PC-3 (cell line): ENCODE measurements around the gene ACSS2. TPM values are rescaled to one million over a fixed set of nuclear protein-coding genes. Genes with fewer than 3 reads are reported as not detected.

Source experiments
- ATAC-seq: fragments of 200-7000 bp; cut with Tn5 transposase; 2 replicates; pipeline ENCODE4 v1.9.1; 2020; ENCODE audit warnings: mild to moderate bottlenecking, moderate library complexity
- BruUV-seq: library from RNA; stranded (reverse); fragments of 400-500 nt; replicated peaks from 2 replicates; lab custom pipeline; 2021; lab: Mats Ljungman, UMichigan
- CTCF ChIA-PET: fragments of 300-600 bp; sonication (Branson Sonifier 250); formaldehyde crosslinking; loops from one replicate; lab custom pipeline; 2022; ENCODE audit warnings: antibody characterized with exemption; lab: Charles Lee
- POLR2A ChIA-PET: fragments of 300-600 bp; sonication (Branson Sonifier 250); formaldehyde crosslinking; loops from one replicate; lab custom pipeline; 2022; ENCODE audit warnings: antibody characterized with exemption; ENCODE audit not compliant: unreplicated experiment; lab: Charles Lee
- DNase-seq: peaks from one replicate; pipeline ENCODE4 v3.0.0-alpha.2; 2015
- H2AFZ ChIP-seq: fragments of 300-600 bp; sonication (generic); 2 replicates; pipeline ENCODE4 v1.6.0; 2016; ENCODE audit warnings: antibody characterized with exemption, low read length
- H3F3A ChIP-seq: fragments of 300-600 bp; sonication (generic); one replicate; pipeline ENCODE4 v1.6.0; 2017; ENCODE audit warnings: antibody characterized with exemption, low read length, control low read depth, mild to moderate bottlenecking; ENCODE audit not compliant: unreplicated experiment
- H3K27ac ChIP-seq: fragments of 300-600 bp; sonication (generic); 2 replicates; pipeline ENCODE4 v1.5.1; 2016; ENCODE audit warnings: mild to moderate bottlenecking, low read length
- H3K27me3 ChIP-seq: fragments of 300-600 bp; sonication (generic); 2 replicates; pipeline ENCODE4 v1.6.1; 2016; ENCODE audit warnings: low read length, mixed read lengths
- H3K36me3 ChIP-seq: fragments of 300-600 bp; sonication (generic); 2 replicates; pipeline ENCODE4 v1.6.1; 2016; ENCODE audit warnings: low read depth, mixed run types, low read length, mixed read lengths
- H3K4me1 ChIP-seq: fragments of 300-600 bp; sonication (generic); 2 replicates; pipeline ENCODE4 v1.5.1; 2016; ENCODE audit warnings: low read length; ENCODE audit not compliant: insufficient read depth
- H3K4me2 ChIP-seq: fragments of 300-600 bp; sonication (generic); 2 replicates; pipeline ENCODE4 v1.6.0; 2016; ENCODE audit warnings: low read length
- H3K4me3 ChIP-seq: fragments of 300-600 bp; sonication (generic); 2 replicates; pipeline ENCODE4 v1.5.1; 2016; ENCODE audit warnings: mild to moderate bottlenecking, low read length, mixed read lengths
- H3K79me2 ChIP-seq: fragments of 300-600 bp; sonication (generic); 2 replicates; pipeline ENCODE4 v1.6.1; 2017; ENCODE audit warnings: low read length, mixed read lengths
- H3K9ac ChIP-seq: fragments of 300-600 bp; sonication (generic); 2 replicates; pipeline ENCODE4 v1.6.0; 2016; ENCODE audit warnings: mild to moderate bottlenecking, low read length
- H3K9me2 ChIP-seq: fragments of 300-600 bp; sonication (generic); replicated peaks from 2 replicates; pipeline ENCODE4 v1.6.1; 2016; ENCODE audit warnings: mixed run types, low read length, mixed read lengths
- H3K9me3 ChIP-seq: fragments of 300-600 bp; sonication (generic); 2 replicates; pipeline ENCODE4 v1.6.1; 2016; ENCODE audit warnings: low read length, mixed read lengths
- H4K20me1 ChIP-seq: fragments of 300-600 bp; sonication (generic); 2 replicates; pipeline ENCODE4 v1.6.1; 2016; ENCODE audit warnings: low read length, mixed read lengths
- EZH2 ChIP-seq: fragments of 300-600 bp; sonication (generic); IDR thresholded peaks from one replicate; pipeline ENCODE4 v1.6.1; 2017; ENCODE audit warnings: antibody characterized with exemption, mild to moderate bottlenecking, low read length; ENCODE audit not compliant: unreplicated experiment
- EZH2phosphoT487 ChIP-seq: fragments of 300-600 bp; sonication (generic); IDR thresholded peaks from 2 replicates; pipeline ENCODE4 v1.6.1; 2018; ENCODE audit warnings: mild to moderate bottlenecking, antibody characterized with exemption, low read length, borderline replicate concordance
- intact Hi-C: fragments of 100-400 bp; cut with micrococcal nuclease; formaldehyde crosslinking; loops from 2 replicates; pipeline ENCODE4 v1.9.0; 2023
- total RNA-seq: library from RNA; depleted of rRNA; stranded (reverse); fragments of >200 nt; gene quantifications from 2 replicates; pipeline ENCODE4 v1.2.3, GENCODE V29; 2014
- TF ChIP-seq, protein P1 (sequence below): fragments of 300-600 bp; sonication (generic); conservative IDR thresholded peaks from 2 replicates; pipeline ENCODE4 v1.5.1; 2017; ENCODE audit warnings: antibody characterized with exemption, low read depth, mild to moderate bottlenecking, low read length

ACSS2 gene
- total RNA-seq, 1 experiment from 2014 or later = 78.9 TPM

DNA sequence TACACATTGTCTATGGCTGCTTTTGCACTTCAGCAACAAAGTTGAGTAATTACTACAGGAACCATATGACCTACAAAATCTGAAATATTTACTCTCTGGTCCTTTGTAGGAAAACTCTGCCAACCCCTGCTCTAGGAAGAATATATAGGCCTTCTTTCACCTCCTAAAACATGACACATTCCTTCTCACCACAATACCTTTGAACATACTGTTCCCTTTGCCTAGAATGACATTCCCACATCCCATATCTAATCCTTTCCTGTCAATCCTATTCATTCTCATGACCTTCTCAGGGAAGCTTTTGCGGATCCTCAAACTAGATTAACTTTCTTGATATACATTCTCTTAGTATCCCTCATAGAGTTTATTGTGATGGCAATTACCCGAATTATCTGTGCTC, 33.0 kb upstream of the ACSS2 start:
- no peak for ATAC-seq
- no peak for TF ChIP-seq EZH2phosphoT487

GRCh38 chr20:34848597-34848996, 27.8 kb upstream of the ACSS2 start:
- H2AFZ ChIP-seq = no peak overlapping the region
- H3K4me2 ChIP-seq = no peak overlapping the region
- ATAC-seq (no peak), DNase-seq (no peak)
- no peak overlapping the region for H3K27ac ChIP-seq
- no peaks in the 10 kb centered on the region for H3F3A ChIP-seq
- no peaks in the 10 kb centered on the region for H4K20me1 ChIP-seq
- ChIA-PET CTCF (no interaction called here), POLR2A (no interaction called here)
- H3K9me3 ChIP-seq = no peaks in the 10 kb centered on the region
- intact Hi-C loops = no loop called here
- no TSS peak for BruUV-seq
- no peaks in the 10 kb centered on the region for H3K4me1 ChIP-seq
- TF ChIP-seq EZH2 (no peak), EZH2phosphoT487 (no peak)
- TF ChIP-seq, protein P1, sequence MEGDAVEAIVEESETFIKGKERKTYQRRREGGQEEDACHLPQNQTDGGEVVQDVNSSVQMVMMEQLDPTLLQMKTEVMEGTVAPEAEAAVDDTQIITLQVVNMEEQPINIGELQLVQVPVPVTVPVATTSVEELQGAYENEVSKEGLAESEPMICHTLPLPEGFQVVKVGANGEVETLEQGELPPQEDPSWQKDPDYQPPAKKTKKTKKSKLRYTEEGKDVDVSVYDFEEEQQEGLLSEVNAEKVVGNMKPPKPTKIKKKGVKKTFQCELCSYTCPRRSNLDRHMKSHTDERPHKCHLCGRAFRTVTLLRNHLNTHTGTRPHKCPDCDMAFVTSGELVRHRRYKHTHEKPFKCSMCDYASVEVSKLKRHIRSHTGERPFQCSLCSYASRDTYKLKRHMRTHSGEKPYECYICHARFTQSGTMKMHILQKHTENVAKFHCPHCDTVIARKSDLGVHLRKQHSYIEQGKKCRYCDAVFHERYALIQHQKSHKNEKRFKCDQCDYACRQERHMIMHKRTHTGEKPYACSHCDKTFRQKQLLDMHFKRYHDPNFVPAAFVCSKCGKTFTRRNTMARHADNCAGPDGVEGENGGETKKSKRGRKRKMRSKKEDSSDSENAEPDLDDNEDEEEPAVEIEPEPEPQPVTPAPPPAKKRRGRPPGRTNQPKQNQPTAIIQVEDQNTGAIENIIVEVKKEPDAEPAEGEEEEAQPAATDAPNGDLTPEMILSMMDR = no peak
- H3K36me3 ChIP-seq = no peaks in the 10 kb centered on the region
- no peaks in the 10 kb centered on the region for H3K9me2 ChIP-seq
- no peak overlapping the region for H3K9ac ChIP-seq
- H3K4me3 ChIP-seq = no peak overlapping the region
- no peaks in the 10 kb centered on the region for H3K27me3 ChIP-seq
- H3K79me2 ChIP-seq = no peaks in the 10 kb centered on the region

More for the DNA sequence above, 33.0 kb upstream of the ACSS2 start:
- Histone ChIP-seq H3K4me3 (no peak overlapping the region), H3K27me3 (no peaks in the 10 kb centered on the region), H3K36me3 (no peaks in the 10 kb centered on the region), H3K27ac (no peak overlapping the region), H4K20me1 (no peaks in the 10 kb centered on the region), H3K9me3 (no peaks in the 10 kb centered on the region), H3K9me2 (no peaks in the 10 kb centered on the region), H3K79me2 (no peaks in the 10 kb centered on the region), H3K9ac (no peak overlapping the region), H2AFZ (no peak overlapping the region), H3K4me2 (no peak overlapping the region), H3F3A (no peaks in the 10 kb centered on the region), H3K4me1 (no peaks in the 10 kb centered on the region)
- CTCF ChIA-PET = no interaction called here
- no peak for DNase-seq
- intact Hi-C loops = no loop called here
- BruUV-seq = no TSS peak
- POLR2A ChIA-PET = no interaction called here

- TF ChIP-seq, protein P1 = no peak
- TF ChIP-seq EZH2 (no peak), EZH2phosphoT487 (no peak)
- Histone ChIP-seq H3K4me3 (no peak overlapping the region), H3K4me1 (no peaks in the 10 kb centered on the region), H3K4me2 (no peak overlapping the region), H3K9me3 (no peaks in the 10 kb centered on the region), H3K36me3 (no peaks in the 10 kb centered on the region), H3K27me3 (no peaks in the 10 kb centered on the region), H3K27ac (no peak overlapping the region), H3K9ac (no peak overlapping the region), H3F3A (no peaks in the 10 kb centered on the region), H3K79me2 (no peaks in the 10 kb centered on the region), H4K20me1 (no peaks in the 10 kb centered on the region), H2AFZ (no peak overlapping the region), H3K9me2 (no peaks in the 10 kb centered on the region)
- DNase-seq (no peak), ATAC-seq (no peak)
- POLR2A ChIA-PET = no interaction called here
- no TSS peak for BruUV-seq
- CTCF ChIA-PET = no interaction called here
- intact Hi-C loops = no loop called here
Observed at GRCh38 chr20:34849778-34850177, 26.6 kb upstream of the ACSS2 start.
